Adipose tissue (tissue), 3 donors: ENCODE data around the gene GAS2L3. TPM values are rescaled to one million over a fixed set of nuclear protein-coding genes. Genes with fewer than 3 reads are reported as not detected.
"Not testable (repeated sequence)": the region's sequence is repeated elsewhere in the genome, so short reads cannot be mapped to it uniquely, and the experiment has no call there.

Source experiments
- H3K27ac ChIP-seq: one replicate; pipeline ENCODE4 v1.5.1; 2013; ENCODE audit warnings: low read depth, low read length
- WGBS, 3 donors: extraction: QIAGEN DNeasy Blood & Tissue Kit; methylation state at CpG; one replicate each; pipeline ENCODE4 v1.1.7; 2013; 5-methylcytosine and 5-hydroxymethylcytosine counted together
- polyA plus RNA-seq, 3 donors: library from polyadenylated mRNA; stranded (reverse); fragments of 200-250 nt; gene quantifications; one replicate each; pipeline ENCODE4 v1.2.3, GENCODE V29; 2013
- donor health status: healthy with polysubstance abuse.
- donor health status: Bipolar disorder and iron deficiency.
- donor health status: healthy.

The GAS2L3 gene
- polyA plus RNA-seq, result 1 to 10 TPM in 1 of 3 donors, under 1 TPM in 2; 0.35 to 1.4 (median 0.90) TPM

DNA sequence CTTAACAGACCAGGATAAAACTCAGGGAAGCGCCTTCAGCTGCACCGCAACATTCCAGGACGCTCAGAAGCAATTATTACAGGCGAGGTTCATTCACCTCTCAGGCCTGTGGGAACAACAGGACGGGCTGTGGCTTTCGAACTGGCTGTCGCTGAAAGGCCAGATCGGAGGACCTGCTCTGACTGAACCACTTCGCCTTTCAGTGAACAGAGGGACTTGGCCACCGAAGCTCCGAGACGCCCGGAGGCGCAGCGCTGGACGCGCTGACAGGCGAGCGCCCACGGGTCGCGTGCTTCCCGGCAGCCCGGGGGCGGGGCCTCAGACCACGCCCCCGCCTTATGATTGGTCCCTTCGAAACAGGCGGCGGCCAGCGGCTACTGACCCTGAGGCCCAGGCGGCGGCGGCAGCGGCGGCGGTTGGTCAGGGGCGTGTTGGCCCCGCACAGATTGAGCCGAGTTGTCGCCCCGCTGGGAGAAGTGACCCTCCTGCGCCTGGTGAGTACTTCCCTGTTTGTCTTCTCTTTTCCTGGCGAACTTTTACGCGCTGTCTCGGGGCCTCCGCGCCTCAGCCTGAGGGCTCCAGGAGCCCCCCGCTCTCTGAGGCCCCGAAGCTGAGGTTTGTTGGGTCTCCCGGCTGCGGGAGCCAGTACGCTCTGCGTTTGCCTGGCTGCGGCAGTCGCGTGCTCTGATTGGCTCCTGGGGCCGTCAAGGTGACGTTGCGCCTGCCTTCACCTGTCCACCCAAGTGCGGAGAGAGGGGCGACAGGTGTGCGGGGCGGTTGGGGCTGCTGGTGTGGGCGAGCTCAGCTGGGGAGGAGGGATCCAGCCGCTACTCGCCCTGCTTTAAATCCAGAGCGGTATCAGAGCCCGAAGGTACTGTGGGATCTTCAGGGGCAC lies at the start of gene GAS2L3:
Gene GAS2L3 (plus strand): TSS at position 393 of the 895 bp plus-strand sequence. CDS start 21,221 bp downstream, outside the sequence.
- 1 to 2% (median 2%) methylated on average over 69 to 70 of the region's 70 CpGs for WGBS, 3 donors
- H3K27ac ChIP-seq, result no peak within 1 kb of the TSS

DNA sequence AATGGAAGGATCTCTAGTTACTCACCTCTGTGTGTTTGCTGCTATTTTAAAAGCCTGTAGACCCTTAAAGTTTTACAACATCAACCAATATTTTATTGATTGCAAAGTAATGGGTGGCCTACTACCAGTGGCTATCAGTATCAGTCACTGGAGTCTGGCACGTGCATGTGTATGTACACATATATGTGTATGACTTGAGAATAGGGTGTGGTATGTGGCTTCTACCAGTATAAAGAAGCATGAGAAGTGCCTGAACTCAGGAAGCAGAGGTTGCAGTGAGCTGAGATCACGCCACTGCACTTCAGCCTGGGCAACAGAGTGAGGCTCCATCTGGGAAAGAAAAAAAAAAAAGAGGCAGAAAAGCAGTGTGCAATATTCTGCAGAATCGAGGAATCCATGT lies 45.5 kb upstream of the GAS2L3 start:
- 62 to 71% (median 65%) methylated on average over 3 of the region's 3 CpGs for WGBS, 3 donors
- no peak overlapping the region for H3K27ac ChIP-seq

DNA sequence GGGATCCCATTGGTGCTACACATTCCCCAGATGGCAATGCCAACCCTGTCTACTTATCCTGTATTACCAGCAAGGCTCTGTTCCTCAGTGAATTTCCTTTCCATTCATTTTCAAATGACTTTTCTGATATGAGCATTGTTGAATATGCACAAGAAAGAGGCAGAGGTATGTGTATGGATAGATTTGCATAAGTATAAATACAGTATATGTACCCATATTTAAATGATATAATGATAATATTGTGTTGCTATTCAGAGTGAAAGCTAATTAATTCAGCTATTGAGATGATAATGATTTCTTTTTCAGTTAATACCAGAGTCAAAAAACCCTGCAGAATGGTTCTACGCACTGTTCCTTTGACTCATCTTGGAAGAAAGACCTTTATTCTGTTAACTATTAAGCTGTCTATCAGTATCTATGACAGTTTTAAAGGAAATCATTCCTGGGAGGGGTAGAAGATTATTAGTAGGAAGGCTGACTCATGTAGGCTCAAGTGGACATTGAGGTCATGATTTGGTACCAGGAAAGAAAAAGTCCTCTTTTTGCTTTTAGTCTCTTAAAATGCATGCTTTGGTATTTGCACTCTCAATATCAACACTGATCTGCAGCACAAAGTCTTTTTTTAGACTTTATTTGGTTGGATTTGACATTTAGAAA lies 44.9 kb upstream of the GAS2L3 start:
- no peak overlapping the region for H3K27ac ChIP-seq
- WGBS, 3 donors, result 78 to 92% (median 83%) methylated on average over 1 of the region's 1 CpG

DNA sequence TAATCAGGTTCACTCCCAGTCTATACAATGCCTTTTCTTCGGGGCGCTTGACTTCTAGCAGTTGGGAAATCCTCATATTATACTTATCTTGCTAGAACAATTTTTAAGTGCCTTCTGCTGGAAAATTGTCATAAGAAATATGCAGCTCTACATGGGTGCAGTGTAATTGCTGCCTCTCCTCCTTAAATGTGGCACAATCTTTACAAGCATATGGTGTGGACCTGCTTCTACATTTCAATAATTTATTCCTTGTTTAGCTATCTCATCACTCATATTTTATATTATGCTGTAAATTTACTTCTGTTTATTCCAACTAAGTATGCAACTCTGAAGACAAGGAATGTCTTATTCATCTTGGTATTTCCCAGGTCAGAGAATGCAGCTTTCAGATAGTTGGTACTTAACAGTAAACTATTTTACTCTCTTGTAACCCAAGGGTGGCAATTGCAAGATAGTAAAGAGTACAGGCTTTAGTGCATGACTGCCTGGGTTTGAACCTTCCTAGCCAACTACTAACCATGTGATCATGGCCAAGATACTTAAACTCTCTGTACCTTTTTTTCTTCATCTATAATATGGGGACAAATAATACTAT lies 43.6 kb upstream of the GAS2L3 start:
- no peak overlapping the region for H3K27ac ChIP-seq
- 89 to 93% (median 92%) methylated on average over 2 of the region's 2 CpGs for WGBS, 3 donors

DNA sequence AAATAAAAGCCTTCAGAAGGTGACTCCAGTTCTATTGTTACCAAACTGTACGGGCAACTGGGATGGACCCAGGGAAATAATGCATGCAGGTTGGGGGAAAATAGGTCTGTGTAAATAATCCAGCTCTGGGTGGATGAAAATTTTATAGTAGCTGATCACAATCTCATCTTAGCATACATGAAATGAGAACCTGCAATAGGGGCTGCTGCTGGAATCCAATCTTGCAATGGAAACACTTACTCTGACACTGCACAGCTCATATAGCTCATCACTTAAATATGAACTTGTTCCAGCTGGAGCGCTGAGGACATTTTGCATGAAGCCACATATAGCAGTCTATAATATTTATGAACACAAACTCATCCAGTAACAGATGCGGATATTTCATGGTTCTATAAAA lies 40.1 kb upstream of the GAS2L3 start:
- WGBS, 3 donors, result 79 to 89% (median 87%) methylated on average over 3 of the region's 3 CpGs
- no peak overlapping the region for H3K27ac ChIP-seq

DNA sequence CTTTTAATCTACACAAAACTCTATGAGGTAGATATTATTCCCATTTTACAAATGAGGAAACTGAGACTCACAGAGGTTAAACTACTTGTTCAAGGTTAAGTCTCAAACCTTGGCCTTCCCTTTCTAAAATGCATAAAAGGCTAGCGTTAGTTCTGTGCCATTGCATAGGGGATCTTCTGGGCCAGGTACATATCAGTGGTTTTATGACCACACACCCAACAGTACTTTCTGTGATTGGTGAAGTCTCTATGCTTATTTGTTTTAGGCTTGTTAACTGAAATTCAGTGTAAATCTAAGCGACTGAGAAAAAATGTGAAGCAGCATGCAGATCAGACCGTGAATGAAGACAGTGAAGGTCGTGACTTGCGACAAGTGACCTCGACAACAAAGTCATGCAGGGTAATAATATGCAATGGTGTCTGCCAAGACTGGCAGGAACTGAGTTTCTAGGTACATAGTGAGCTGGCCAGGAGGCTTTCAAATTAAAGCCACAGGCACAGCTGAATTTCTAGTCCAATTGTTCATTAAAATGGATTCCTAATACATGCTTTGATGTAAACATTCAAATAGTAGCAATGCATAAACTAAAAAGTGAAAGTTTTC lies 38.8 kb upstream of the GAS2L3 start:
- no peak overlapping the region for H3K27ac ChIP-seq
- WGBS, 3 donors, result 58 to 79% (median 75%) methylated on average over 6 of the region's 6 CpGs

DNA sequence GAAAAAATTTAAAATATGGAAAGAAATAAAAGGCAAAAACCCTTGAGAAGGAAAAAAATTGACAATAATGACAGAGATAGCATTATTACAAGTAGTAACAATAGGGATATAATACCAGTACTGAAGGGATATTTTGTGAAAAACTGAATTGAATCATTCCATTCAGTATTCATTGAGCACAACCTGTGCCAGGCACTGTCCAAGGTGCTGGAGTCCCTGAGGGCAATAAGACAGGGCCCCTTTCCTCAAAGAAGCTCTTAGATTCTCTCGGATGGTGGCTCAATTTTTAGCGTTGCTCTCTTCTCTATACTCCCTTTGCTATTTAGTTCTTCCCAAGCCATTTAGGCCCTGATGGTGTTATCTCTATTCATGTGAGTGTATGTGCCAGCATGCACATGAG lies 34.3 kb upstream of the GAS2L3 start:
- no peak overlapping the region for H3K27ac ChIP-seq
- 32 to 42% (median 32%) methylated on average over 2 of the region's 2 CpGs for WGBS, 3 donors

DNA sequence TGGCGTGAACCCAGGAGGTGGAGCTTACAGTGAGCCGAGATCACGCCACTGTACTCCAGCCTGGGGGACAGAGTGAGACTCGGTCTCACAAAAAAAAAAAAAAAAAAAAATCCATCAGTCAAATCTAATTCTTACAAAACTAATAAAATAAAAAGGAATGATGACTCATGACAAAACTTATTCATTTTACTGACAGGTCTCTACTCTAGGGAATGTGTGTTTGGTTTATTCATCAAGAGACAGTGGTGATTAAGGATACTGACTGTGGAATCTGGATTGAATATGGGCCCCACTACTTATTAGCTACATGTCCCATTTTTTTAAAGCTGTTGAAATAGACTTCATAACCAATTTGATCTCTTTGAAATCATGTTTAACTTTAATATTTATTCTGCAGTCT lies 29.3 kb upstream of the GAS2L3 start:
- WGBS, 3 donors, result 87 to 95% (median 93%) methylated on average over 4 of the region's 4 CpGs
- no peak overlapping the region for H3K27ac ChIP-seq

DNA sequence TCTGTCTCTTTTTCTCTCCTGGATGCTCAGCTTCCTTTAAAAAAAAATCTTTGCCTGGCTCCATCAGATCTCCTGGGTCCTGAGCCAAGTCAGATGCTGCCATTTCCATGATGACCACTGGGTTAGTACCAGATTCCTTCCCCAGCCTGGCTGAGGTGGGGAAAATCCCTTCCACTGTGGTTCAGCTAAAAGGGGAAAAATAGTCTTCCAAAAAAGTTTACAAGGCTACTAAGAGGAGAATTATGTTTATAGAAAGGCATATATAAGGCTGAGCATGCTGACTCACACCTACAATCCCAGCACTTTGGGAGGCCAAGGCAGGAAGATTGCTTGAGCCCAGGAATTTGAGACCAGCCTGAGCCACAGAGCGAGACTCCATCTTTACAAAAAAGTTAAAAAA lies 28.4 kb upstream of the GAS2L3 start:
- 93 to 100% (median 96%) methylated on average over 1 of the region's 1 CpG for WGBS, 3 donors
- no peak overlapping the region for H3K27ac ChIP-seq

DNA sequence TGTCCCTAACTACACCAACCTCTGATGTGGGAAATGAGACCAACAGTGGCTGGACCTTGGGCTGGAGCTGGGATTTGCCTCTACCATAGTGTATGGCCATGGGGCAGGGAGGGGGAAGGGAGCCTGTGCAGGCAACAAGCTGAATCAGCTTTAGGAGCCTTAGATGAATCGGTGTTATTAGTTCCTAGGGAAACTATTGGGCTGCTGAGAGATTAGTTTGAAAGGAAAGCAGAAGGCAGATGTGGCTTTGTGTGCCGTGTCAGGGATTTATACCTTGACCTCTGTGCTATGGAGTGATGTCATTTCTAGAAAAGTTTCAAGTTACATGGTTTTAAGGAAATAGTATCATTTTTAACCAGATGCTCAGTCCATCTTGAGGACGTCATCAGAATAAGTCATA lies 19.5 kb upstream of the GAS2L3 start:
- WGBS, 3 donors, result 51 to 58% (median 54%) methylated on average over 3 of the region's 3 CpGs
- H3K27ac ChIP-seq, result no peak overlapping the region

DNA sequence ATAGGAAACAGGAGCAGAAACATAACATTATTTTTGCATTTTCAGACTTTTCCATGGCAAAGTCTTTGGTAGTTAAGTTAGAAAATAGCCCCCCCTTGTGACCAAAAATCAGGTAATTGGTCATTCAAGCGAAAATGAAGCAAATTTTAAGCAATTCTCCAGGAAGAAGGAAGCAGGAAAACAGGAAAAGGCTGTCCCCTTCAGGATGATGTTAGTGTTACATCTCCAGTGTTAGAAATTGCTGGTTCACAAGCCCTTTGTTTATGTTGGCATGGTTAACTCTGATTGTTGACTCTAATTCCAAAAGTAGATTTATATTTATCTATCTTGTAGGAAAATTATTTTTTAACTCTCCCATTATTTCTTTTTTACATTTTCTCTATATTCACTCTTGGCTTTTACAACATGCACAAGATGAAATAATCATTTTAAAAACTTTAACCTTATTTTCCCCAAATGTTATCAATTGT lies 18.8 kb upstream of the GAS2L3 start:
- no peak overlapping the region for H3K27ac ChIP-seq
- 0% methylated on average over 1 of the region's 1 CpG for WGBS, 3 donors

DNA sequence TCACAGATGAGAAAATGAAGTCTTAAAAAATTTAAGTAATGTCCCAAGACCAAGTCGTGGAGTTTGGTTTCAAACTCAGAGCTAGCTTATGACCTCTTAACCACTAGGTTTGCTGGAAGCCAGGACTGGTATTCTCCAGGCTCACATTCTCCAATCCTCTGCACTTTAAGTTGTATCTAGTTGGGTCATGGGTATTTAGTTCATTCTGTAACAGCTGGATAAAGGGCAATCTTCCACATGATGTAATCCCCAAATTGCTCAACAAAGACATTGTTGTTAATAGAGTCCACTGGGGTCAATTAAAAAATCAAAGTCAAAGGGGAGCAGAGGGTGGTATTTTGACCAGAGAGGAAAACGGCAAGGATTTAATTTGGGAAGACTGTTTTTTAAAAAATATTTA lies 17.8 kb upstream of the GAS2L3 start:
- 46 to 50% (median 47%) methylated on average over 2 of the region's 2 CpGs for WGBS, 3 donors
- no peak overlapping the region for H3K27ac ChIP-seq

DNA sequence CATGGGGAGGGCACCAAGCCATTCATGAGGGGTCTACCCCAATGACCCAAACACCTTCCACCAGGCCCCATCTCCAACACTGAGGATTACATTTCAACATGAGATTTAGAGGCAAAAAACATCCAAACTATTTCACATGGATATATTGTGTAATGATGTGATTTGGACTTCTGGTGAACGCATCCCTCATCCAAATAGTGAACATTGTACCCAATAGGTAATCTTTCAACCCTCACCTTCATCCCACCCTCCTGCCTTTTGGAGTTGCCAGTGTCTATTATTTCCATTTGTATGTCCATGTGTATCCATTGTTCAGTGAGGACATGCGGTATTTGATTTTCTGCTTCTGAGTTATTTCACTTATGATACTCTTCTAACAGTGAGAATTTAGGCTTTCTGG lies 16.1 kb upstream of the GAS2L3 start:
- 92 to 96% (median 96%) methylated on average over 2 of the region's 2 CpGs for WGBS, 3 donors

DNA sequence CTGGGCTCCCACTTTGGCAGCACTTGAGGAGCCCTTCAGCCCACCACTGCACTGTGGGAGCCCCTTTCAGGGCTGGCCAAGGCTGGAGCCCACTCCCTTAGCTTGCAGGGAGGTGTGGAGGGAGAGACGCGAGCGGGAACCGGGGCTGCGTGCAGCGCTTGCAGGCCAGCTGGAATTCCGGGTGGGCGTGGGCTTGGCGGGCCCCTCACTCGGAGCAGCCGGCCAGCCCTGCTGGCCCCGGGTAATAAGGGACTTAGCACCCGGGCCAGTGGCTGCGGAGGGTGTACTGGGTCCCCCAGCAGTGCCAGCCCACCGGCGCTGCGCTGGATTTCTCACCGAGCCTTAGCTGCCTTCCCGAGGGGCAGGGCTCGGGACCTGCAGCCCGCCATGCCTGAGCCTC lies 14.2 kb upstream of the GAS2L3 start:
- not testable (repeated sequence) for H3K27ac ChIP-seq
- WGBS, 3 donors, result 92 to 100% (median 96%) methylated on average over 5 to 21 of the region's 21 CpGs

More for the DNA sequence above, 16.1 kb upstream of the GAS2L3 start:
- no peak overlapping the region for H3K27ac ChIP-seq

DNA sequence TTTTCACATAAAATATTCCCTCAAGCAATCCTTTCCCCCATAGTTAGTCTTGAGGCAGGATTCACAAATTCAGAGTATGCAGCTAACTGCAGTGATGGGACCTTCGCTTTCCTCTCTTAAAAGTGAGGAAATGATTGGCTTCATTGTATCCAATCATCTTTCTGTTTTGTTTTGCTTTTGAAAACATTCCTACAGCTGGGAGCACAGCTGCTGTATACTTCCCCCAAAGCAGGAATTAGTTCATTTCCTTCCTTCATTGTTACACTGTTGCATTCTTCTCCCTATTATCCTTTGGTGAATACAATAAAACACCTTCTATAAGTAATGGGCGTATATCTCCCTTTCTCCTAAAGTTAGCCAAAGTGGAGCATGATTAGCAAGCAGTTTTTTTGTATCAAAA lies 9.4 kb upstream of the GAS2L3 start:
- H3K27ac ChIP-seq, result no peak overlapping the region
- WGBS, 3 donors, result 38 to 72% (median 45%) methylated on average over 2 of the region's 2 CpGs

DNA sequence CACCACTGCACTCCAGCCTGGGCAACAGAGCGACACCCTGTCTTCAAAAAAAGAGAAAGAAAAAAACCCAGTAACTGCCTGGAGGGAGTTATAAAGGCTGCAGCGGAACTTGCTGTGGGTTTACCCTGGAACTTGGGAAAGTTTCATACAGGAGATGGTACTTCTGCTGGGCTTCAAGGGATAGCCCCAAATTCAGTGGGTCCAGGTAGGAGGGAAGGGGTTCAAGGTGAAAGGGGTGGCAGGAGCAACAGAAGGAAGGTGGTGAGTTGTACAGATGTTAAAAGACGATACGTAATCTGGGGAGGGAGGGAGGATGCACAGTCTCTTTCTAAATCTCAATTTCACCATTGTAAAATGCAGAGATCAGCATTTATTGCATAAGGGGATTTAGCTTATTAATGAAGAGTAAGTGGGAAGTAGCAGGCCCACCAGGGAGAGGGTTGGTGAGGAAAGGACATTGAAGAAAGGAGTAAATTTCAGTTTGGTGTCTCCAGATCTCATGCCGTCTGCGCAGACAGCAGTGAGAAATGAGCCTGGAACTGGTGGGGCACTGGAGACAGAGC lies 8.5 kb upstream of the GAS2L3 start:
- WGBS, 3 donors, result 83 to 92% (median 88%) methylated on average over 6 of the region's 6 CpGs
- no peak overlapping the region for H3K27ac ChIP-seq

DNA sequence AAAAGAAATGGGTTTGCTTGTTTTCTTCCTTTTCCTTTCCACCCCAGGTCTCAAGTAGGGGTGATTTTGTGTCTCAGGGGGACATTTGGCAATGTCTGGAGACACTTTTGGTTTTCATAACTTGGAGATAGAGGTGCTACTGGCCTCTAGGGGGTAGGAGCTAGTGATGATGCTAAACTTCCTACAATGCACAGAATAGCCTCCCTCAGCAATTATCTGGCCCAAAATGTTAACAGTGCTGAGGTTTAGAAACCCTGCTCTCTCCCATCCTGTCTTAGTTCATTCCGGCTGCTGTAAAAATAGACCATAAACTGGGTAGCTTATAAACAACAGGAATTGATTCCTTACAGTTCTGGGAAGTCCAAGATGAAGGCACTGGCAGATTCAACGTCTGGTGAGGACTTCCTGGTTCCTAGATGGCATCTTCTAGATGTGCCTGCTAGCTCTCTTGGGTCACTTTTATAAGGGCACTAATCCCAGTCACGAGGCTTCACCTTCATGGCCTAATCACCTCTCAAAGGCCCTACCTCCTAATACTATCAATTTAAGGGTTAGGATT lies 7.4 kb upstream of the GAS2L3 start:
- WGBS, 3 donors, result 62 to 67% (median 66%) methylated on average over 3 of the region's 3 CpGs
- H3K27ac ChIP-seq, result no peak overlapping the region
